CD4-positive, CD25-positive, alpha-beta regulatory T cell (primary cell): ENCODE results near the gene RIPOR2. TPM values are rescaled to one million over a fixed set of nuclear protein-coding genes. Genes with fewer than 3 reads are reported as not detected.

Experiments used
- ATAC-seq, 2 donors: fragments of 150-1000 bp; cut with Tn5 transposase; one replicate each; pipeline ENCODE4 v1.10.0; 2021; ENCODE audit warnings: low read depth in 2 of 2, moderate number of reproducible peaks in 2 of 2, moderate library complexity in 1 of 2
- DNase-seq, 3 donors: peaks; one replicate each; pipeline versions ENCODE4 v3.0.0 to v3.0.0-alpha.2; 2012 to 2022; ENCODE audit warnings: mixed read lengths in 1 of 3
- H3K27ac ChIP-seq: one replicate; pipeline ENCODE4 v1.7.0; 2013; ENCODE audit warnings: mild to moderate bottlenecking, low read length; ENCODE audit not compliant: insufficient read depth, poor library complexity, severe bottlenecking
- H3K27me3 ChIP-seq: one replicate; pipeline ENCODE4 v1.7.0; 2013; ENCODE audit warnings: low read length; ENCODE audit not compliant: control insufficient read depth, insufficient read depth
- H3K36me3 ChIP-seq: one replicate; pipeline ENCODE4 v1.7.0; 2013; ENCODE audit warnings: mild to moderate bottlenecking, low read length, moderate library complexity; ENCODE audit not compliant: control insufficient read depth, insufficient read depth
- H3K4me1 ChIP-seq: 2 replicates; pipeline ENCODE4 v1.7.0; 2013; ENCODE audit warnings: mild to moderate bottlenecking, low read length; ENCODE audit not compliant: insufficient read depth, control insufficient read depth, poor library complexity, severe bottlenecking
- H3K4me3 ChIP-seq: one replicate; pipeline ENCODE4 v1.7.0; 2013; ENCODE audit warnings: low read depth, mild to moderate bottlenecking, low read length, moderate library complexity
- H3K9me3 ChIP-seq, 2 experiments: 1 replicate in 1 of 2; 2 replicates in 1 of 2; pipeline ENCODE4 v1.7.0; 2013; ENCODE audit warnings: low read length in 2 of 2, mild to moderate bottlenecking in 1 of 2, moderate library complexity in 1 of 2; ENCODE audit not compliant: control insufficient read depth in 2 of 2
- H3K27ac Mint-ChIP-seq, 3 donors: one replicate each; pipeline ENCODE4 v1.8.0; 2020 to 2022; ENCODE audit warnings: mild to moderate bottlenecking in 3 of 3, mixed read lengths in 3 of 3, moderate library complexity in 2 of 3
- H3K27me3 Mint-ChIP-seq: one replicate; pipeline ENCODE4 v1.8.0; 2022; ENCODE audit warnings: mild to moderate bottlenecking, mixed read lengths
- H3K36me3 Mint-ChIP-seq: one replicate; pipeline ENCODE4 v1.8.0; 2020; ENCODE audit warnings: mixed read lengths
- H3K4me1 Mint-ChIP-seq, 4 donors: one replicate each; pipeline ENCODE4 v1.8.0; 2020 to 2022; ENCODE audit warnings: mixed read lengths in 4 of 4, mild to moderate bottlenecking in 1 of 4
- H3K4me3 Mint-ChIP-seq, 4 donors: one replicate each; pipeline ENCODE4 v1.8.0; 2020 to 2022; ENCODE audit warnings: mild to moderate bottlenecking in 4 of 4, mixed read lengths in 4 of 4, moderate library complexity in 3 of 4
- H3K9me3 Mint-ChIP-seq, 7 donors: one replicate each; pipeline ENCODE4 v1.8.0; 2020 to 2022; ENCODE audit warnings: mixed read lengths in 7 of 7, mild to moderate bottlenecking in 3 of 7, moderate library complexity in 2 of 7
- polyA plus RNA-seq, 4 donors: library from polyadenylated mRNA; unstranded; fragments of 300-500 nt; fragmentation: Illumina TruSeq; gene quantifications; one replicate each; pipeline ENCODE4 v1.2.3, GENCODE V29; 2021
- total RNA-seq: library from RNA; stranded (reverse); gene quantifications from one replicate; pipeline ENCODE4 v1.2.3, GENCODE V29; 2022

Gene RIPOR2
- total and polyA plus RNA-seq, 5 donors from 2014 or later: 320 to 435 (median 393) TPM

- Mint-ChIP-seq H3K4me3 (no peak overlapping the region), H3K27me3 (no peaks in the 10 kb centered on the region), H3K9me3 (no peaks in the 10 kb centered on the region), H3K27ac (peak overlapping the region in 2 of 3 donors; percentile 20 to 47), H3K36me3 (peaks cover 68% of the 10 kb centered on the region), H3K4me1 (peaks cover 9 to 34% (median 22%) of the 10 kb centered on the region in 4 donors)
- DNase-seq (no peak), ATAC-seq (no peak)
- Histone ChIP-seq H3K4me1 (peaks cover 6% of the 10 kb centered on the region), H3K4me3 (no peak overlapping the region), H3K27ac (peak overlapping the region; percentile 29), H3K27me3 (no peaks in the 10 kb centered on the region), H3K9me3 (no peaks in the 10 kb centered on the region), H3K36me3 (peaks cover 95% of the 10 kb centered on the region)
Measured at GRCh38 chr6:24851086-24851485, 84.7 kb downstream of the RIPOR2 start.

GRCh38 chr6:24849713-24850112 lies 86.0 kb downstream of the RIPOR2 start:
- DNase-seq: no peak
- Mint-ChIP-seq H3K27me3 (no peaks in the 10 kb centered on the region), H3K4me1 (peaks cover 9 to 35% (median 23%) of the 10 kb centered on the region in 4 donors), H3K27ac (peak overlapping the region in 2 of 3 donors; percentile 59 to 96), H3K9me3 (no peaks in the 10 kb centered on the region), H3K4me3 (no peak overlapping the region), H3K36me3 (peaks cover 71% of the 10 kb centered on the region)
- H3K4me1 ChIP-seq: no peaks in the 10 kb centered on the region
- no peak for ATAC-seq
- no peaks in the 10 kb centered on the region for H3K27me3 ChIP-seq
- H3K36me3 ChIP-seq: peaks cover 98% of the 10 kb centered on the region
- no peak overlapping the region for H3K27ac ChIP-seq
- no peak overlapping the region for H3K4me3 ChIP-seq
- no peaks in the 10 kb centered on the region for H3K9me3 ChIP-seq

GRCh38 chr6:24848461-24848860 lies 87.3 kb downstream of the RIPOR2 start:
- Mint-ChIP-seq H3K9me3 (no peaks in the 10 kb centered on the region), H3K4me3 (no peak overlapping the region), H3K4me1 (peaks cover 9 to 38% (median 23%) of the 10 kb centered on the region in 4 donors), H3K27ac (peak overlapping the region in 1 of 3 donors; percentile 59), H3K36me3 (peaks cover 76% of the 10 kb centered on the region), H3K27me3 (no peaks in the 10 kb centered on the region)
- peaks cover 95% of the 10 kb centered on the region for H3K36me3 ChIP-seq
- no peak for ATAC-seq
- no peaks in the 10 kb centered on the region for H3K4me1 ChIP-seq
- no peak overlapping the region for H3K4me3 ChIP-seq
- no peaks in the 10 kb centered on the region for H3K27me3 ChIP-seq
- H3K27ac ChIP-seq: no peak overlapping the region
- DNase-seq: no peak
- no peaks in the 10 kb centered on the region for H3K9me3 ChIP-seq

- Mint-ChIP-seq H3K4me3 (no peak overlapping the region), H3K27me3 (no peaks in the 10 kb centered on the region), H3K9me3 (no peaks in the 10 kb centered on the region), H3K36me3 (peaks cover 76% of the 10 kb centered on the region), H3K27ac (peak overlapping the region in 2 of 3 donors; percentile 44 to 89), H3K4me1 (peaks cover 9 to 48% (median 22%) of the 10 kb centered on the region in 4 donors)
- Histone ChIP-seq H3K27ac (no peak overlapping the region), H3K36me3 (peaks cover 95% of the 10 kb centered on the region), H3K27me3 (no peaks in the 10 kb centered on the region), H3K9me3 (no peaks in the 10 kb centered on the region), H3K4me1 (peaks cover 3% of the 10 kb centered on the region), H3K4me3 (no peak overlapping the region)
- no peak for ATAC-seq
- no peak for DNase-seq
Measured at GRCh38 chr6:24847402-24847801, 88.4 kb downstream of the RIPOR2 start.

GRCh38 chr6:24845578-24845977 lies 90.2 kb downstream of the RIPOR2 start:
- Histone ChIP-seq H3K4me1 (peaks cover 16% of the 10 kb centered on the region), H3K36me3 (peaks cover 97% of the 10 kb centered on the region), H3K27me3 (no peaks in the 10 kb centered on the region), H3K9me3 (no peaks in the 10 kb centered on the region), H3K27ac (no peak overlapping the region), H3K4me3 (no peak overlapping the region)
- Mint-ChIP-seq H3K9me3 (no peaks in the 10 kb centered on the region), H3K27me3 (no peaks in the 10 kb centered on the region), H3K27ac (peak overlapping the region in 2 of 3 donors; percentile 74 to 83), H3K4me1 (peaks cover 17 to 67% (median 34%) of the 10 kb centered on the region in 4 donors), H3K36me3 (peaks cover 75% of the 10 kb centered on the region), H3K4me3 (no peak overlapping the region)
- no peak for DNase-seq
- ATAC-seq: no peak

GRCh38 chr6:24844903-24845302 lies 90.9 kb downstream of the RIPOR2 start:
- peak overlapping the region in 2 of 4 donors; percentile 19 to 24 for H3K4me3 Mint-ChIP-seq
- Histone ChIP-seq H3K36me3 (peaks cover 97% of the 10 kb centered on the region), H3K9me3 (no peaks in the 10 kb centered on the region), H3K4me3 (no peak overlapping the region), H3K4me1 (peaks cover 23% of the 10 kb centered on the region), H3K27ac (no peak overlapping the region), H3K27me3 (no peaks in the 10 kb centered on the region)
- DNase-seq (no peak), ATAC-seq (no peak)
- H3K4me1 Mint-ChIP-seq: peaks cover 19 to 72% (median 33%) of the 10 kb centered on the region in 4 donors
- peaks cover 75% of the 10 kb centered on the region for H3K36me3 Mint-ChIP-seq
- no peaks in the 10 kb centered on the region for H3K27me3 Mint-ChIP-seq
- peaks cover 0 to under 1% (median 0%) of the 10 kb centered on the region in 7 donors for H3K9me3 Mint-ChIP-seq
- peak overlapping the region in 2 of 3 donors; percentile 71 to 74 for H3K27ac Mint-ChIP-seq

GRCh38 chr6:24844061-24844460 lies 91.7 kb downstream of the RIPOR2 start:
- Histone ChIP-seq H3K36me3 (peaks cover 96% of the 10 kb centered on the region), H3K27ac (no peak overlapping the region), H3K4me3 (no peak overlapping the region), H3K27me3 (no peaks in the 10 kb centered on the region), H3K4me1 (peaks cover 23% of the 10 kb centered on the region), H3K9me3 (no peaks in the 10 kb centered on the region)
- Mint-ChIP-seq H3K4me3 (peak overlapping the region in 1 of 4 donors; percentile 40), H3K36me3 (peaks cover 75% of the 10 kb centered on the region), H3K27me3 (no peaks in the 10 kb centered on the region), H3K9me3 (peaks cover 0 to 1% (median 0%) of the 10 kb centered on the region in 7 donors), H3K4me1 (peaks cover 18 to 77% (median 37%) of the 10 kb centered on the region in 4 donors), H3K27ac (peak overlapping the region in 2 of 3 donors; percentile 5 to 73)
- no peak for DNase-seq
- ATAC-seq: no peak

- Histone ChIP-seq H3K4me3 (no peak overlapping the region), H3K27ac (no peak overlapping the region), H3K4me1 (peaks cover 23% of the 10 kb centered on the region), H3K27me3 (no peaks in the 10 kb centered on the region), H3K9me3 (no peaks in the 10 kb centered on the region), H3K36me3 (peaks cover 84% of the 10 kb centered on the region)
- Mint-ChIP-seq H3K36me3 (peaks cover 67% of the 10 kb centered on the region), H3K27ac (peak overlapping the region in 2 of 3 donors; percentile 70 to 86), H3K4me1 (peaks cover 26 to 86% (median 40%) of the 10 kb centered on the region in 4 donors), H3K27me3 (no peaks in the 10 kb centered on the region), H3K9me3 (peaks cover 0 to 1% (median 0%) of the 10 kb centered on the region in 7 donors), H3K4me3 (peak overlapping the region in 2 of 4 donors; percentile 33 to 53)
- no peak for ATAC-seq
- DNase-seq: no peak
Measured at GRCh38 chr6:24840187-24840586, 95.6 kb downstream of the RIPOR2 start.
